ENCODE results near the gene DLGAP1.

DLGAP1 gene

GRCh38 chr18:3452750-3453539 is 1002.2 kb downstream of the DLGAP1 start:
- CTCF ChIA-PET = interaction anchor here (0.6 to 5.1 kb wide), 17 partner anchors 8 to 417 kb away, joined by 3 to 48 read pairs (median 4); no protein-coding TSS in a partner anchor
- POLR2A ChIA-PET = no interaction called here
- H3K36me3 ChIP-seq (ENCODE audit: control insufficient read depth in 4 of 4, insufficient read depth in 4 of 4, low read length in 3 of 4) = peaks cover 7 to 21% (median 18%) of the 10 kb centered on the region in 4 experiments
- H3K9me3 ChIP-seq (ENCODE audit: control extremely low read depth in 1 of 5, control insufficient read depth in 4 of 5, insufficient read depth in 2 of 5, low read depth in 1 of 5, low read length in 4 of 5) = no peaks in the 10 kb centered on the region
- no peaks in the 10 kb centered on the region for H3K27me3 ChIP-seq (replicated peaks in 2 of 5; ENCODE audit: control insufficient read depth in 4 of 5, insufficient read depth in 5 of 5, low read length in 4 of 5)
- peak overlapping the region; percentile 7 to 92 for H3K27ac ChIP-seq (ENCODE audit: insufficient read depth in 1 of 2, low read depth in 1 of 2, low read length in 2 of 2, poor library complexity in 1 of 2, severe bottlenecking in 2 of 2)
- peaks cover 14 to 63% (median 43%) of the 10 kb centered on the region in 4 experiments for H3K4me1 ChIP-seq (ENCODE audit: control extremely low read depth in 1 of 4, control insufficient read depth in 4 of 4, insufficient read depth in 4 of 4, low read length in 3 of 4)
- no peak for DNase-seq
- H3K4me3 ChIP-seq (ENCODE audit: control insufficient read depth in 1 of 7, extremely low read depth in 1 of 7, insufficient read depth in 4 of 7, low read depth in 2 of 7, low read length in 6 of 7) = peak overlapping the region in 6 of 7 experiments; percentile 86 to 98 (median 90)
- WGBS (ENCODE audit: insufficient coverage) = 89% methylated on average over 17 of the region's 17 CpGs

- H3K27ac ChIP-seq (ENCODE audit: insufficient read depth in 1 of 2, low read depth in 1 of 2, low read length in 2 of 2, poor library complexity in 1 of 2, severe bottlenecking in 2 of 2) = peak overlapping the region; percentile 64 to 92
- DNase-seq = peak in 2 of 3 donors; percentile 22 to 43
- H3K36me3 ChIP-seq (ENCODE audit: control insufficient read depth in 4 of 4, insufficient read depth in 4 of 4, low read length in 3 of 4) = peaks cover 4 to 14% (median 11%) of the 10 kb centered on the region in 4 experiments
- WGBS (ENCODE audit: insufficient coverage) = under 1% methylated on average over 47 of the region's 53 CpGs
- ChIA-PET POLR2A (interaction anchor here (0.6 to 1.0 kb wide), 2 partner anchors 173 to 209 kb away, joined by 3 read pairs; no protein-coding TSS in a partner anchor), CTCF (interaction anchor here (0.7 to 5.1 kb wide), 12 partner anchors 9 to 417 kb away, joined by 3 to 48 read pairs (median 4); no protein-coding TSS in a partner anchor)
- peak overlapping the region; percentile 57 to 98 (median 88) for H3K4me3 ChIP-seq (ENCODE audit: control insufficient read depth in 1 of 7, extremely low read depth in 1 of 7, insufficient read depth in 4 of 7, low read depth in 2 of 7, low read length in 6 of 7)
- no peaks in the 10 kb centered on the region for H3K9me3 ChIP-seq (ENCODE audit: control extremely low read depth in 1 of 5, control insufficient read depth in 4 of 5, insufficient read depth in 2 of 5, low read depth in 1 of 5, low read length in 4 of 5)
- peaks cover 18 to 70% (median 50%) of the 10 kb centered on the region in 4 experiments for H3K4me1 ChIP-seq (ENCODE audit: control extremely low read depth in 1 of 4, control insufficient read depth in 4 of 4, insufficient read depth in 4 of 4, low read length in 3 of 4)
- H3K27me3 ChIP-seq (replicated peaks in 2 of 5; ENCODE audit: control insufficient read depth in 4 of 5, insufficient read depth in 5 of 5, low read length in 4 of 5) = no peaks in the 10 kb centered on the region
Measured at GRCh38 chr18:3451989-3452749, 1002.9 kb downstream of the DLGAP1 start.

- WGBS (ENCODE audit: insufficient coverage) = under 1% methylated on average over 44 of the region's 50 CpGs
- peak; percentile 85 to 87 (median 86) for DNase-seq
- ChIA-PET CTCF (interaction anchor here (0.6 to 5.1 kb wide), 8 partner anchors 10 to 213 kb away, joined by 3 to 48 read pairs (median 4); no protein-coding TSS in a partner anchor), POLR2A (interaction anchor here (0.6 to 1.2 kb wide), 4 partner anchors 48 to 273 kb away, joined by 3 read pairs; no protein-coding TSS in a partner anchor)
- Histone ChIP-seq H3K27me3 (replicated peaks in 2 of 5; ENCODE audit: control insufficient read depth in 4 of 5, insufficient read depth in 5 of 5, low read length in 4 of 5) (no peaks in the 10 kb centered on the region), H3K4me3 (ENCODE audit: control insufficient read depth in 1 of 7, extremely low read depth in 1 of 7, insufficient read depth in 4 of 7, low read depth in 2 of 7, low read length in 6 of 7) (peak overlapping the region; percentile 57 to 98 (median 88)), H3K36me3 (ENCODE audit: control insufficient read depth in 4 of 4, insufficient read depth in 4 of 4, low read length in 3 of 4) (peaks cover 0 to 8% (median 6%) of the 10 kb centered on the region in 4 experiments), H3K4me1 (ENCODE audit: control extremely low read depth in 1 of 4, control insufficient read depth in 4 of 4, insufficient read depth in 4 of 4, low read length in 3 of 4) (peaks cover 24 to 78% (median 57%) of the 10 kb centered on the region in 4 experiments), H3K27ac (ENCODE audit: insufficient read depth in 1 of 2, low read depth in 1 of 2, low read length in 2 of 2, poor library complexity in 1 of 2, severe bottlenecking in 2 of 2) (peak overlapping the region; percentile 64 to 92), H3K9me3 (ENCODE audit: control extremely low read depth in 1 of 5, control insufficient read depth in 4 of 5, insufficient read depth in 2 of 5, low read depth in 1 of 5, low read length in 4 of 5) (no peaks in the 10 kb centered on the region)
Measured at GRCh38 chr18:3451183-3451988, 1003.7 kb downstream of the DLGAP1 start.

GRCh38 chr18:3450799-3451182 is 1004.3 kb downstream of the DLGAP1 start:
- peaks cover 25 to 81% (median 62%) of the 10 kb centered on the region in 4 experiments for H3K4me1 ChIP-seq (ENCODE audit: control extremely low read depth in 1 of 4, control insufficient read depth in 4 of 4, insufficient read depth in 4 of 4, low read length in 3 of 4)
- ChIA-PET CTCF (interaction anchor here (0.6 to 5.1 kb wide), 3 partner anchors 28 to 214 kb away, joined by 3 to 48 read pairs (median 8); no protein-coding TSS in a partner anchor), POLR2A (interaction anchor here (0.6 to 1.2 kb wide), 2 partner anchors 48 to 273 kb away, joined by 3 read pairs; no protein-coding TSS in a partner anchor)

GRCh38 chr18:3450012-3450798 is 1004.9 kb downstream of the DLGAP1 start, which contains the start of gene TGIF1:
Gene TGIF1, plus strand, starts transcription at chr18:3450172. Its CDS starts 318 bp downstream, at chr18:3450490.
- ChIA-PET POLR2A (interaction anchor here (0.6 to 3.0 kb wide), 3 partner anchors 49 to 272 kb away, joined by 3 to 12 read pairs (median 3); no protein-coding TSS in a partner anchor), CTCF (interaction anchor here (2.7 kb wide), 1 partner anchor 134 kb away, joined by 8 read pairs; no protein-coding TSS in a partner anchor)
- no peaks in the 10 kb centered on the region for H3K9me3 ChIP-seq (ENCODE audit: control extremely low read depth in 1 of 5, control insufficient read depth in 4 of 5, insufficient read depth in 2 of 5, low read depth in 1 of 5, low read length in 4 of 5)
- WGBS (ENCODE audit: insufficient coverage) = under 1% methylated on average over 53 of the region's 71 CpGs
- H3K27ac ChIP-seq (ENCODE audit: insufficient read depth in 1 of 2, low read depth in 1 of 2, low read length in 2 of 2, poor library complexity in 1 of 2, severe bottlenecking in 2 of 2) = peak within 1 kb of the TSS; percentile 95 to 98
- peak; percentile 64 to 84 (median 75) for DNase-seq
- no peaks in the 10 kb centered on the region for H3K27me3 ChIP-seq (replicated peaks in 2 of 5; ENCODE audit: control insufficient read depth in 4 of 5, insufficient read depth in 5 of 5, low read length in 4 of 5)
- peaks cover 25 to 79% (median 62%) of the 10 kb centered on the region in 4 experiments for H3K4me1 ChIP-seq (ENCODE audit: control extremely low read depth in 1 of 4, control insufficient read depth in 4 of 4, insufficient read depth in 4 of 4, low read length in 3 of 4)
- H3K36me3 ChIP-seq (ENCODE audit: control insufficient read depth in 4 of 4, insufficient read depth in 4 of 4, low read length in 3 of 4) = no peaks in the 10 kb centered on the region
- peak within 1 kb of the TSS; percentile 57 to 98 (median 88) for H3K4me3 ChIP-seq (ENCODE audit: control insufficient read depth in 1 of 7, extremely low read depth in 1 of 7, insufficient read depth in 4 of 7, low read depth in 2 of 7, low read length in 6 of 7)

More at GRCh38 chr18:3450799-3451182, 1004.3 kb downstream of the DLGAP1 start:
- Histone ChIP-seq H3K4me3 (ENCODE audit: control insufficient read depth in 1 of 7, extremely low read depth in 1 of 7, insufficient read depth in 4 of 7, low read depth in 2 of 7, low read length in 6 of 7) (peak overlapping the region; percentile 57 to 98 (median 88)), H3K9me3 (ENCODE audit: control extremely low read depth in 1 of 5, control insufficient read depth in 4 of 5, insufficient read depth in 2 of 5, low read depth in 1 of 5, low read length in 4 of 5) (no peaks in the 10 kb centered on the region), H3K36me3 (ENCODE audit: control insufficient read depth in 4 of 4, insufficient read depth in 4 of 4, low read length in 3 of 4) (peaks cover 0 to 2% (median under 1%) of the 10 kb centered on the region in 4 experiments), H3K27me3 (replicated peaks in 2 of 5; ENCODE audit: control insufficient read depth in 4 of 5, insufficient read depth in 5 of 5, low read length in 4 of 5) (no peaks in the 10 kb centered on the region), H3K27ac (ENCODE audit: insufficient read depth in 1 of 2, low read depth in 1 of 2, low read length in 2 of 2, poor library complexity in 1 of 2, severe bottlenecking in 2 of 2) (peak overlapping the region; percentile 64 to 92)
- WGBS (ENCODE audit: insufficient coverage) = 2% methylated on average over 9 of the region's 30 CpGs
- DNase-seq = no peak
